Measurements from ENCODE around the gene NDST4. TPM values are rescaled to one million over a fixed set of nuclear protein-coding genes. Genes with fewer than 3 reads are reported as not detected.

NDST4 gene
- total RNA-seq, 1 donor from 2014 or later: not detected

GRCh38 chr4:114860786-114861185, 252.6 kb downstream of the NDST4 start:
- Histone ChIP-seq H3K9me3 (no peaks in the 10 kb centered on the region), H3K36me3 (no peaks in the 10 kb centered on the region), H3K27ac (no peak overlapping the region), H3K4me3 (no peak overlapping the region), H3K27me3 (no peaks in the 10 kb centered on the region), H3K4me1 (no peaks in the 10 kb centered on the region)
- intact Hi-C loops (cut with DNase I): no loop called here
- TF ChIP-seq CTCF (IDR thresholded peaks at IDR 0.05): no peak
- DNase-seq (ENCODE audit: low spot score in 2 of 2): no peak

- no peak for DNase-seq (ENCODE audit: low spot score in 2 of 2)
- no peaks in the 10 kb centered on the region for H3K27me3 ChIP-seq
- TF ChIP-seq CTCF (IDR thresholded peaks at IDR 0.05): no peak
- H3K9me3 ChIP-seq: no peaks in the 10 kb centered on the region
- no peaks in the 10 kb centered on the region for H3K36me3 ChIP-seq
- intact Hi-C loops (cut with DNase I): no loop called here
- H3K4me1 ChIP-seq: no peaks in the 10 kb centered on the region
- no peak overlapping the region for H3K4me3 ChIP-seq
- H3K27ac ChIP-seq: no peak overlapping the region
Measured at GRCh38 chr4:114857831-114858230, 255.6 kb downstream of the NDST4 start.

GRCh38 chr4:114839986-114840385, 273.4 kb downstream of the NDST4 start:
- no peak overlapping the region for H3K4me3 ChIP-seq
- no peak overlapping the region for H3K27ac ChIP-seq
- no peaks in the 10 kb centered on the region for H3K4me1 ChIP-seq
- intact Hi-C loops (cut with DNase I): no loop called here
- TF ChIP-seq CTCF (IDR thresholded peaks at IDR 0.05): no peak
- H3K9me3 ChIP-seq: no peaks in the 10 kb centered on the region
- no peaks in the 10 kb centered on the region for H3K27me3 ChIP-seq
- no peaks in the 10 kb centered on the region for H3K36me3 ChIP-seq
- no peak for DNase-seq (ENCODE audit: low spot score in 2 of 2)

GRCh38 chr4:114830628-114831027, 282.8 kb downstream of the NDST4 start:
- H3K36me3 ChIP-seq: no peaks in the 10 kb centered on the region
- no peak overlapping the region for H3K4me3 ChIP-seq
- H3K9me3 ChIP-seq: no peaks in the 10 kb centered on the region
- H3K27ac ChIP-seq: no peak overlapping the region
- no peak for TF ChIP-seq CTCF (IDR thresholded peaks at IDR 0.05)
- H3K4me1 ChIP-seq: no peaks in the 10 kb centered on the region
- no peaks in the 10 kb centered on the region for H3K27me3 ChIP-seq
- intact Hi-C loops (cut with DNase I): no loop called here
- no peak for DNase-seq (ENCODE audit: low spot score in 2 of 2)

- DNase-seq (ENCODE audit: low spot score in 2 of 2): no peak
- Histone ChIP-seq H3K4me3 (no peak overlapping the region), H3K9me3 (no peaks in the 10 kb centered on the region), H3K4me1 (no peaks in the 10 kb centered on the region), H3K27ac (no peak overlapping the region), H3K27me3 (no peaks in the 10 kb centered on the region), H3K36me3 (no peaks in the 10 kb centered on the region)
- intact Hi-C loops (cut with DNase I): no loop called here
- TF ChIP-seq CTCF (IDR thresholded peaks at IDR 0.05): no peak
Measured at GRCh38 chr4:114827651-114828050, 285.8 kb downstream of the NDST4 start.

- Histone ChIP-seq H3K4me3 (no peak overlapping the region), H3K9me3 (no peaks in the 10 kb centered on the region), H3K36me3 (no peaks in the 10 kb centered on the region), H3K27ac (no peak overlapping the region), H3K4me1 (no peaks in the 10 kb centered on the region), H3K27me3 (no peaks in the 10 kb centered on the region)
- DNase-seq (ENCODE audit: low spot score in 2 of 2): no peak
- intact Hi-C loops (cut with DNase I): no loop called here
- no peak for TF ChIP-seq CTCF (IDR thresholded peaks at IDR 0.05)
Measured at GRCh38 chr4:114815760-114816159, 297.7 kb downstream of the NDST4 start.

All from ascending aorta (tissue), 2 donors.